Liver (tissue), 9 donors: ENCODE measurements around the gene PSMD14. TPM values are rescaled to one million over a fixed set of nuclear protein-coding genes. Genes with fewer than 3 reads are reported as not detected.

Experiments
- DNase-seq: peaks from one replicate; pipeline ENCODE4 v3.0.0-alpha.2; 2017; ENCODE audit warnings: low spot score
- H3K27ac ChIP-seq, 2 donors: one replicate each; pipeline ENCODE4 v1.7.0; 2013; ENCODE audit warnings: inconsistent platforms in 2 of 2, low read length in 2 of 2, control low read depth in 1 of 2, low read depth in 1 of 2, mild to moderate bottlenecking in 1 of 2
- H3K27me3 ChIP-seq, 4 donors: one replicate each; pipeline versions ENCODE4 v1.6.1 to v1.7.0; 2013; ENCODE audit warnings: low read length in 3 of 4, inconsistent platforms in 1 of 4, mild to moderate bottlenecking in 1 of 4, moderate library complexity in 1 of 4; ENCODE audit not compliant: control insufficient read depth in 4 of 4, insufficient read depth in 4 of 4
- H3K36me3 ChIP-seq, 4 donors: one replicate each; pipeline versions ENCODE4 v1.6.1 to v1.7.0; 2013; ENCODE audit warnings: low read length in 3 of 4, mild to moderate bottlenecking in 3 of 4, low read depth in 1 of 4, moderate library complexity in 1 of 4; ENCODE audit not compliant: control insufficient read depth in 4 of 4, insufficient read depth in 3 of 4
- H3K4me1 ChIP-seq, 4 donors: one replicate each; pipeline versions ENCODE4 v1.6.1 to v1.7.0; 2013; ENCODE audit warnings: low read length in 3 of 4, mild to moderate bottlenecking in 3 of 4, moderate library complexity in 1 of 4; ENCODE audit not compliant: control insufficient read depth in 4 of 4, insufficient read depth in 4 of 4
- H3K4me3 ChIP-seq, 3 donors: one replicate each; pipeline versions ENCODE4 v1.6.1 to v1.7.0; 2013; ENCODE audit warnings: low read length in 3 of 3, control low read depth in 1 of 3, low read depth in 1 of 3, mild to moderate bottlenecking in 1 of 3
- H3K9ac ChIP-seq, 2 donors: one replicate each; pipeline ENCODE4 v1.7.0; 2013; ENCODE audit warnings: low read length in 2 of 2, mild to moderate bottlenecking in 2 of 2, moderate library complexity in 2 of 2, control low read depth in 1 of 2, low read depth in 1 of 2
- H3K9me3 ChIP-seq, 4 donors: one replicate each; pipeline versions ENCODE4 v1.6.1 to v1.7.0; 2013; ENCODE audit warnings: low read length in 3 of 4; ENCODE audit not compliant: control insufficient read depth in 4 of 4
- EGR1 ChIP-seq, 2 donors: IDR thresholded peaks; 2 replicates each; pipeline ENCODE4 v1.6.1; 2016 to 2018; ENCODE audit warnings: antibody characterized with exemption in 2 of 2, low read depth in 2 of 2
- FOXA1 ChIP-seq: IDR thresholded peaks from 2 replicates; pipeline ENCODE4 v1.6.1; 2016; ENCODE audit warnings: antibody characterized with exemption
- GABPA ChIP-seq, 2 donors: IDR thresholded peaks in 1 of 2; conservative IDR thresholded peaks in 1 of 2; 2 replicates each; pipeline ENCODE4 v1.6.1; 2016; ENCODE audit warnings: antibody characterized with exemption in 2 of 2, mild to moderate bottlenecking in 1 of 2, moderate library complexity in 1 of 2
- HNF4A ChIP-seq, 2 donors: conservative IDR thresholded peaks; 2 replicates each; pipeline ENCODE4 v1.6.1; 2016; ENCODE audit warnings: antibody characterized with exemption in 2 of 2, mild to moderate bottlenecking in 2 of 2
- HNF4G ChIP-seq: IDR thresholded peaks from 2 replicates; pipeline ENCODE4 v1.6.1; 2016; ENCODE audit warnings: antibody characterized with exemption
- JUND ChIP-seq, 2 donors: IDR thresholded peaks; 2 replicates each; pipeline ENCODE4 v1.6.1; 2016; ENCODE audit warnings: antibody characterized with exemption in 2 of 2
- NR2F2 ChIP-seq: IDR thresholded peaks from 2 replicates; pipeline ENCODE4 v1.6.1; 2016; ENCODE audit warnings: antibody characterized with exemption
- RAD21 ChIP-seq, 2 donors: IDR thresholded peaks; 2 replicates each; pipeline ENCODE4 v1.6.1; 2016; ENCODE audit warnings: antibody characterized with exemption in 2 of 2, mild to moderate bottlenecking in 2 of 2
- RXRA ChIP-seq, 2 donors: IDR thresholded peaks; 2 replicates each; pipeline ENCODE4 v1.6.1; 2017 to 2018; ENCODE audit warnings: antibody characterized with exemption in 2 of 2, mild to moderate bottlenecking in 1 of 2
- YY1 ChIP-seq: IDR thresholded peaks from 2 replicates; pipeline ENCODE4 v1.6.1; 2016; ENCODE audit warnings: antibody characterized with exemption, mild to moderate bottlenecking
- WGBS: extraction: QIAGEN DNeasy Blood & Tissue Kit; methylation state at CpG from one replicate; pipeline ENCODE4 v1.1.7; 2013; 5-methylcytosine and 5-hydroxymethylcytosine counted together
- polyA plus RNA-seq, 2 donors: library from polyadenylated mRNA; stranded (reverse) in 1 of 2; unstranded in 1 of 2; fragments of 200-250 nt in 1 of 2; fragments of >200 nt in 1 of 2; fragmentation: Nextera tagmentation in 1 of 2; extraction: Ambion mirVana in 1 of 2; gene quantifications; one replicate each; pipeline versions ENCODE4 v1.2.1 to v1.2.3, GENCODE V29; 2013 to 2015
- total RNA-seq, 2 donors: library from RNA; depleted of rRNA; stranded (reverse); fragments of >200 nt; gene quantifications; one replicate each; pipeline ENCODE4 v1.2.3, GENCODE V29; 2014
- TF ChIP-seq, protein P1 (sequence below): IDR thresholded peaks from 2 replicates; pipeline ENCODE4 v1.6.1; 2016; ENCODE audit warnings: antibody characterized with exemption
- TF ChIP-seq, protein P2 (sequence below): fragments of 150-350 bp; IDR thresholded peaks from 2 replicates; pipeline ENCODE4 v1.5.1; 2017; ENCODE audit warnings: improper control_type of control experiment, low read depth, low read length; ENCODE audit not compliant: missing input control
- TF ChIP-seq, protein P3 (sequence below): IDR thresholded peaks from 2 replicates; pipeline ENCODE4 v1.6.1; 2016; ENCODE audit warnings: antibody characterized with exemption, mild to moderate bottlenecking
- donor health status: healthy.
- donor health status: healthy.
- donor health status: healthy.
- donor health status: healthy.
- donor health status: healthy.

PSMD14 gene
- total and polyA plus RNA-seq, 4 donors: 32.0 to 37.9 (median 33.7) TPM

DNA sequence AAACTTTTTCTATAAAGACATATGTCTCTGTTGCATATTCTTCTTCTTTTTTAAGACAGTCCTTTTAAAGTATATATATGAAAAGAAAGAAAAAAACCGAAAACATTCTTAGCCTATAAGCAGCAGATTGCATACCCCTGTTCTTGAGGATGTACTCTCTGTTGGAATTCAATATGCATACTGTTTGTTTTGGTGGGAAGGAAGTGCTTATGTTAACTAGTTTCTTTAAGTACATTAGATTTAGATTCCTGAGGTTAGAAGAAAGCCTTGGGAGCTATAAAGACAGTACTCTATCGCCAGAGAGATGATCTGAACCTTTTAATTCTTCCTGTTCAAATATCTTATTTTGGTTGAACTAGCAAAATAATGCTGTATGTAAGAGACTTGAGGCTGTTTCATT, 61.1 kb downstream of the PSMD14 start:
- Histone ChIP-seq H3K9ac (no peak overlapping the region), H3K27me3 (no peaks in the 10 kb centered on the region), H3K36me3 (peaks cover 0 to 14% (median 6%) of the 10 kb centered on the region in 4 donors), H3K27ac (no peak overlapping the region), H3K4me1 (no peaks in the 10 kb centered on the region), H3K9me3 (no peaks in the 10 kb centered on the region), H3K4me3 (no peak overlapping the region)
- TF ChIP-seq, protein P1, sequence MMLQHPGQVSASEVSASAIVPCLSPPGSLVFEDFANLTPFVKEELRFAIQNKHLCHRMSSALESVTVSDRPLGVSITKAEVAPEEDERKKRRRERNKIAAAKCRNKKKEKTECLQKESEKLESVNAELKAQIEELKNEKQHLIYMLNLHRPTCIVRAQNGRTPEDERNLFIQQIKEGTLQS: no peak
- TF ChIP-seq HNF4G (no peak), EGR1 (IDR thresholded peaks at IDR 0.05; ENCODE audit: low read depth in 2 of 2) (no peak)
- TF ChIP-seq, protein P2, sequence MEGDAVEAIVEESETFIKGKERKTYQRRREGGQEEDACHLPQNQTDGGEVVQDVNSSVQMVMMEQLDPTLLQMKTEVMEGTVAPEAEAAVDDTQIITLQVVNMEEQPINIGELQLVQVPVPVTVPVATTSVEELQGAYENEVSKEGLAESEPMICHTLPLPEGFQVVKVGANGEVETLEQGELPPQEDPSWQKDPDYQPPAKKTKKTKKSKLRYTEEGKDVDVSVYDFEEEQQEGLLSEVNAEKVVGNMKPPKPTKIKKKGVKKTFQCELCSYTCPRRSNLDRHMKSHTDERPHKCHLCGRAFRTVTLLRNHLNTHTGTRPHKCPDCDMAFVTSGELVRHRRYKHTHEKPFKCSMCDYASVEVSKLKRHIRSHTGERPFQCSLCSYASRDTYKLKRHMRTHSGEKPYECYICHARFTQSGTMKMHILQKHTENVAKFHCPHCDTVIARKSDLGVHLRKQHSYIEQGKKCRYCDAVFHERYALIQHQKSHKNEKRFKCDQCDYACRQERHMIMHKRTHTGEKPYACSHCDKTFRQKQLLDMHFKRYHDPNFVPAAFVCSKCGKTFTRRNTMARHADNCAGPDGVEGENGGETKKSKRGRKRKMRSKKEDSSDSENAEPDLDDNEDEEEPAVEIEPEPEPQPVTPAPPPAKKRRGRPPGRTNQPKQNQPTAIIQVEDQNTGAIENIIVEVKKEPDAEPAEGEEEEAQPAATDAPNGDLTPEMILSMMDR: no peak
- 95% methylated on average over 2 of the region's 2 CpGs for WGBS
- no peak for DNase-seq

DNA sequence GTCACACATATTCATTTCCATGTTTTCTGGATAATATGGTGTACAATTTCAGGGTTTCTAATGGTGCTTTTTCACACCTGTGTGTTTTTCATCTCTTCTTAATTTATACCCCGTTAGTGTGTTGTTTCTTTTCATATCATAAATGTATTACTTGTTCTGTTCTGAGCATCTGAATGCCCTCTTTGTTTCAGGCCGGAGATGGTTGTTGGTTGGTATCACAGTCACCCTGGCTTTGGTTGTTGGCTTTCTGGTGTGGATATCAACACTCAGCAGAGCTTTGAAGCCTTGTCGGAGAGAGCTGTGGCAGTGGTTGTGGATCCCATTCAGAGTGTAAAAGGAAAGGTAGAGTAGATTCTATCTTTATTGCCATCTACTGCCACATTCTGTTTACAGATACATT, 62.8 kb downstream of the PSMD14 start:
- TF ChIP-seq YY1: no peak
- no peak for TF ChIP-seq NR2F2
- TF ChIP-seq RXRA (IDR thresholded peaks at IDR 0.05): no peak
- TF ChIP-seq JUND (IDR thresholded peaks at IDR 0.05): no peak
- TF ChIP-seq RAD21 (IDR thresholded peaks at IDR 0.05): no peak
- no peak for TF ChIP-seq HNF4G
- TF ChIP-seq, protein P1: no peak
- no peak for TF ChIP-seq FOXA1
- no peak for TF ChIP-seq GABPA (IDR thresholded peaks at IDR 0.05 in 1 of 2, conservative IDR thresholded peaks at IDR 0.05 in 1 of 2)
- TF ChIP-seq HNF4A (conservative IDR thresholded peaks at IDR 0.05): no peak
- TF ChIP-seq, protein P3, sequence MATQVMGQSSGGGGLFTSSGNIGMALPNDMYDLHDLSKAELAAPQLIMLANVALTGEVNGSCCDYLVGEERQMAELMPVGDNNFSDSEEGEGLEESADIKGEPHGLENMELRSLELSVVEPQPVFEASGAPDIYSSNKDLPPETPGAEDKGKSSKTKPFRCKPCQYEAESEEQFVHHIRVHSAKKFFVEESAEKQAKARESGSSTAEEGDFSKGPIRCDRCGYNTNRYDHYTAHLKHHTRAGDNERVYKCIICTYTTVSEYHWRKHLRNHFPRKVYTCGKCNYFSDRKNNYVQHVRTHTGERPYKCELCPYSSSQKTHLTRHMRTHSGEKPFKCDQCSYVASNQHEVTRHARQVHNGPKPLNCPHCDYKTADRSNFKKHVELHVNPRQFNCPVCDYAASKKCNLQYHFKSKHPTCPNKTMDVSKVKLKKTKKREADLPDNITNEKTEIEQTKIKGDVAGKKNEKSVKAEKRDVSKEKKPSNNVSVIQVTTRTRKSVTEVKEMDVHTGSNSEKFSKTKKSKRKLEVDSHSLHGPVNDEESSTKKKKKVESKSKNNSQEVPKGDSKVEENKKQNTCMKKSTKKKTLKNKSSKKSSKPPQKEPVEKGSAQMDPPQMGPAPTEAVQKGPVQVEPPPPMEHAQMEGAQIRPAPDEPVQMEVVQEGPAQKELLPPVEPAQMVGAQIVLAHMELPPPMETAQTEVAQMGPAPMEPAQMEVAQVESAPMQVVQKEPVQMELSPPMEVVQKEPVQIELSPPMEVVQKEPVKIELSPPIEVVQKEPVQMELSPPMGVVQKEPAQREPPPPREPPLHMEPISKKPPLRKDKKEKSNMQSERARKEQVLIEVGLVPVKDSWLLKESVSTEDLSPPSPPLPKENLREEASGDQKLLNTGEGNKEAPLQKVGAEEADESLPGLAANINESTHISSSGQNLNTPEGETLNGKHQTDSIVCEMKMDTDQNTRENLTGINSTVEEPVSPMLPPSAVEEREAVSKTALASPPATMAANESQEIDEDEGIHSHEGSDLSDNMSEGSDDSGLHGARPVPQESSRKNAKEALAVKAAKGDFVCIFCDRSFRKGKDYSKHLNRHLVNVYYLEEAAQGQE: no peak
- no peak for TF ChIP-seq EGR1 (IDR thresholded peaks at IDR 0.05; ENCODE audit: low read depth in 2 of 2)

More for the DNA sequence above, 62.8 kb downstream of the PSMD14 start:
- WGBS: 92% methylated on average over 3 of the region's 3 CpGs
- H3K4me3 ChIP-seq: no peak overlapping the region
- no peak overlapping the region for H3K27ac ChIP-seq
- H3K36me3 ChIP-seq: peaks cover 0 to 14% (median 6%) of the 10 kb centered on the region in 4 donors
- H3K9ac ChIP-seq: no peak overlapping the region
- no peaks in the 10 kb centered on the region for H3K4me1 ChIP-seq
- H3K9me3 ChIP-seq: no peaks in the 10 kb centered on the region
- no peak for DNase-seq
- H3K27me3 ChIP-seq: no peaks in the 10 kb centered on the region
